ENCODE results near the gene SNX27. TPM values are rescaled to one million over a fixed set of nuclear protein-coding genes. Genes with fewer than 3 reads are reported as not detected.

The SNX27 gene
- total RNA-seq, 1 donor from 2014 or later, result 18.8 TPM

- no peak for TF ChIP-seq CTCF (IDR thresholded peaks at IDR 0.05; ENCODE audit: insufficient read depth, low read length, poor library complexity, severe bottlenecking)
- Histone ChIP-seq H3K4me3 (ENCODE audit: low read depth, low read length) (no peak overlapping the region), H3K27me3 (ENCODE audit: control insufficient read depth, insufficient read depth, low read length) (no peaks in the 10 kb centered on the region), H3K36me3 (ENCODE audit: control insufficient read depth, insufficient read depth, low read length) (no peaks in the 10 kb centered on the region)
- DNase-seq (ENCODE audit: low read depth), result no peak
Measured at GRCh38 chr1:151739590-151740355, 127.9 kb downstream of the SNX27 start.

DNA sequence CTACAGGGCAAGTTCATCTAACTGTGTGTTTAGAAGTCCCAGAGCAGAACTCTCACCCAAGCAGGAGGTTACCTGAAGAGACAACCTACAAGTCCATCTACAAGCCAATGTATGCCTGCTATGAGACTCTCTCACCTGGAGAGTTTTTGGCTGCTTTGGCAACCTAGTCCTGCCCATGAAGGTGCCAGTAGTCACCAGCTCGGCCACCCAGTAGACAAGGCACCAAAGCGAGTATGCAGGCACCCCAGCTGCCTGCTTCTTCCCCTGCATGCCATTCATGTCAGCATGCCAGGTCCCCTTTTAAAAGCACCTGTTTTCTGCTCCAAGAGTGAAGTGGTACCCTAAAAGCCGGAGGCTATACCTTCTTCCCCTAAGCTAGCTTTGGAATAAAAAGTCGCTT, 129.7 kb downstream of the SNX27 start:
- TF ChIP-seq CTCF (IDR thresholded peaks at IDR 0.05; ENCODE audit: insufficient read depth, low read length, poor library complexity, severe bottlenecking), result no peak
- H3K27me3 ChIP-seq (ENCODE audit: control insufficient read depth, insufficient read depth, low read length), result no peaks in the 10 kb centered on the region

More for the DNA sequence above, 129.7 kb downstream of the SNX27 start:
- no peak for DNase-seq (ENCODE audit: low read depth)
- no peaks in the 10 kb centered on the region for H3K36me3 ChIP-seq (ENCODE audit: control insufficient read depth, insufficient read depth, low read length)
- no peak overlapping the region for H3K4me3 ChIP-seq (ENCODE audit: low read depth, low read length)

Other genes starting within 250 kb of the SNX27 start
- 2.3 and 5.8 TPM in 2 replicates for gene SELENBP1, start 239.3 kb upstream of the SNX27 start, total RNA-seq
- gene PSMB4, start 212.5 kb upstream of the SNX27 start, total RNA-seq, result 301 and 332 TPM in 2 replicates
- gene POGZ, start 152.6 kb upstream of the SNX27 start, total RNA-seq, result 30.3 and 36.4 TPM in 2 replicates
- 23.6 and 29.3 TPM in 2 replicates for gene CGN, start 100.7 kb upstream of the SNX27 start, total RNA-seq
- gene TUFT1, start 71.7 kb upstream of the SNX27 start, total RNA-seq, result 69.1 and 74.4 TPM in 2 replicates
- gene CELF3, start 104.8 kb downstream of the SNX27 start, total RNA-seq, result not detected in 2 replicates
- gene RIIAD1, start 109.5 kb downstream of the SNX27 start, total RNA-seq, result not detected in 2 replicates
- 92.1 and 119 TPM in 2 replicates for gene MRPL9, start 151.4 kb downstream of the SNX27 start, total RNA-seq
- gene TDRKH, start 178.4 kb downstream of the SNX27 start, total RNA-seq, result 12.0 and 14.7 TPM in 2 replicates
- gene LINGO4, start 193.4 kb downstream of the SNX27 start, total RNA-seq, result not detected in 2 replicates
- gene RORC, start 219.8 kb downstream of the SNX27 start, total RNA-seq, result 0.17 TPM in 1 of 2 replicates, not detected in the other
- 0.55 and 1.3 TPM in 2 replicates for gene C2CD4D, start 227.8 kb downstream of the SNX27 start, total RNA-seq
- gene THEM5, start 241.7 kb downstream of the SNX27 start, total RNA-seq, result not detected in 2 replicates